ENCODE data around the gene MAST3.

- TF ChIP-seq REST (IDR thresholded peaks at IDR 0.05; ENCODE audit: low read depth) (no peak), POLR2AphosphoS5 (IDR thresholded peaks at IDR 0.05; ENCODE audit: low read depth, low read length) (no peak), POLR2A (IDR thresholded peaks at IDR 0.05; ENCODE audit: borderline replicate concordance, extremely low read depth, insufficient read depth, insufficient read length) (no peak), CTCF (IDR thresholded peaks at IDR 0.05 in 2 of 3, conservative IDR thresholded peaks at IDR 0.05 in 1 of 3; ENCODE audit: borderline replicate concordance in 1 of 3, insufficient read depth in 1 of 3, low read depth in 2 of 3, low read length in 2 of 3) (no peak), FOSL1 (IDR thresholded peaks at IDR 0.05; ENCODE audit: low read depth) (no peak)
Observed at GRCh38 chr19:18137242-18137641, 39.7 kb downstream of the MAST3 start.

Measured in HCT116 (cell line).